UCSD-AML1 (cell line): ENCODE measurements around the gene PCDHB2.
"Not testable (repeated sequence)": the region's sequence is repeated elsewhere in the genome, so short reads cannot be mapped to it uniquely, and the experiment has no call there.

Experiments used
- DNase-seq: peaks from one replicate; lab custom pipeline; 2025; ENCODE audit not compliant: unreplicated experiment; lab: John Stamatoyannopoulos, UW

PCDHB2 gene

GRCh38 chr5:141135718-141136266 lies 41.4 kb downstream of the PCDHB2 start:
- no peak for DNase-seq

GRCh38 chr5:141137346-141137745 lies 42.9 kb downstream of the PCDHB2 start:
- not testable (repeated sequence) for DNase-seq
